Vagina (tissue), 2 donors: ENCODE results near the gene CYP1A1.

Source experiments
- CTCF ChIP-seq, 3 experiments: fragments of 450-650 bp in 2 of 3; fragments of 200-600 bp in 1 of 3; sonication (generic) in 1 of 3; IDR thresholded peaks; one replicate each; pipeline ENCODE4 v1.5.1; 2017 to 2019; ENCODE audit warnings: antibody characterized with exemption in 3 of 3, mild to moderate bottlenecking in 2 of 3, moderate library complexity in 2 of 3
- POLR2A ChIP-seq, 2 donors: fragments of 450-650 bp; IDR thresholded peaks; one replicate each; pipeline ENCODE4 v1.6.1; 2017; ENCODE audit warnings: antibody characterized with exemption in 2 of 2, mild to moderate bottlenecking in 2 of 2, moderate library complexity in 2 of 2
- POLR2AphosphoS5 ChIP-seq, 2 donors: sonication (generic); formaldehyde crosslinking; IDR thresholded peaks; one replicate each; pipeline ENCODE4 v1.9.0; 2017; ENCODE audit warnings: antibody characterized with exemption in 2 of 2, mild to moderate bottlenecking in 2 of 2, low read depth in 1 of 2; ENCODE audit not compliant: insufficient read depth in 1 of 2

GRCh38 chr15:74712311-74712710 is 13.0 kb downstream of the CYP1A1 start:
- no peak for TF ChIP-seq CTCF (IDR thresholded peaks at IDR 0.05)
- no peak for TF ChIP-seq POLR2AphosphoS5 (IDR thresholded peaks at IDR 0.05; ENCODE audit: insufficient read depth in 1 of 2, low read depth in 1 of 2)
- TF ChIP-seq POLR2A (IDR thresholded peaks at IDR 0.05), result no peak
